Lower leg skin (tissue), 3 donors: ENCODE data around the gene DGKE.

Experiments
- POLR2A ChIP-seq, 2 donors: fragments of 450-650 bp; IDR thresholded peaks; one replicate each; pipeline ENCODE4 v1.6.1; 2016 to 2017; ENCODE audit warnings: antibody characterized with exemption in 2 of 2, mild to moderate bottlenecking in 1 of 2, moderate library complexity in 1 of 2
- TF ChIP-seq, protein P1 (sequence below), 3 donors: fragments of 450-650 bp; IDR thresholded peaks; one replicate each; pipeline ENCODE4 v1.5.1; 2016; ENCODE audit warnings: antibody characterized with exemption in 3 of 3, mild to moderate bottlenecking in 3 of 3, moderate library complexity in 2 of 3

GRCh38 chr17:56876766-56877179, 42.8 kb downstream of the DGKE start:
- TF ChIP-seq, protein P1, sequence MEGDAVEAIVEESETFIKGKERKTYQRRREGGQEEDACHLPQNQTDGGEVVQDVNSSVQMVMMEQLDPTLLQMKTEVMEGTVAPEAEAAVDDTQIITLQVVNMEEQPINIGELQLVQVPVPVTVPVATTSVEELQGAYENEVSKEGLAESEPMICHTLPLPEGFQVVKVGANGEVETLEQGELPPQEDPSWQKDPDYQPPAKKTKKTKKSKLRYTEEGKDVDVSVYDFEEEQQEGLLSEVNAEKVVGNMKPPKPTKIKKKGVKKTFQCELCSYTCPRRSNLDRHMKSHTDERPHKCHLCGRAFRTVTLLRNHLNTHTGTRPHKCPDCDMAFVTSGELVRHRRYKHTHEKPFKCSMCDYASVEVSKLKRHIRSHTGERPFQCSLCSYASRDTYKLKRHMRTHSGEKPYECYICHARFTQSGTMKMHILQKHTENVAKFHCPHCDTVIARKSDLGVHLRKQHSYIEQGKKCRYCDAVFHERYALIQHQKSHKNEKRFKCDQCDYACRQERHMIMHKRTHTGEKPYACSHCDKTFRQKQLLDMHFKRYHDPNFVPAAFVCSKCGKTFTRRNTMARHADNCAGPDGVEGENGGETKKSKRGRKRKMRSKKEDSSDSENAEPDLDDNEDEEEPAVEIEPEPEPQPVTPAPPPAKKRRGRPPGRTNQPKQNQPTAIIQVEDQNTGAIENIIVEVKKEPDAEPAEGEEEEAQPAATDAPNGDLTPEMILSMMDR (IDR thresholded peaks at IDR 0.05), result no peak
- no peak for TF ChIP-seq POLR2A (IDR thresholded peaks at IDR 0.05)
